Measurements from ENCODE around the gene PROSER2.
"Not testable (repeated sequence)": the region's sequence is repeated elsewhere in the genome, so short reads cannot be mapped to it uniquely, and the experiment has no call there.

PROSER2 gene

DNA sequence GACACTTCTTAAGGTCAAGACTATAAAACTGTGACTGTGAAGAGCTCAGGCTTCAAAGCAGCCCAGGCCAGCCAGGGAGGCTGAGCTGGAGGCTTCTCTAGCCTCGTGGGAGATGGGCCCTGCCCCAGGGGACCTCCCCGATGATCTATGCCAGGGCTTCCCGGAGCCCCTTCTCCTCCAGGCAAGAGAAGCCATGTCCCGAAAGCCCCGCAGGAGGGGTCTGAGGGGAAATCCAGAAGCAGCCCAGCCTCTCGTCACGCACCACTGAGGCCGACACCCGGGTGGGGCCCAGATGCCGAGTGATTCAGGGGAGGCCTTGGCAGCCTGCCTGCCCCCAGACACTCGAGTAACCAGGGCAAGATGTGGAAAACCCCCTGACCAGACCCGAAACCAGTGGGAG, 63.7 kb downstream of the PROSER2 start:
- no peak for DNase-seq

DNA sequence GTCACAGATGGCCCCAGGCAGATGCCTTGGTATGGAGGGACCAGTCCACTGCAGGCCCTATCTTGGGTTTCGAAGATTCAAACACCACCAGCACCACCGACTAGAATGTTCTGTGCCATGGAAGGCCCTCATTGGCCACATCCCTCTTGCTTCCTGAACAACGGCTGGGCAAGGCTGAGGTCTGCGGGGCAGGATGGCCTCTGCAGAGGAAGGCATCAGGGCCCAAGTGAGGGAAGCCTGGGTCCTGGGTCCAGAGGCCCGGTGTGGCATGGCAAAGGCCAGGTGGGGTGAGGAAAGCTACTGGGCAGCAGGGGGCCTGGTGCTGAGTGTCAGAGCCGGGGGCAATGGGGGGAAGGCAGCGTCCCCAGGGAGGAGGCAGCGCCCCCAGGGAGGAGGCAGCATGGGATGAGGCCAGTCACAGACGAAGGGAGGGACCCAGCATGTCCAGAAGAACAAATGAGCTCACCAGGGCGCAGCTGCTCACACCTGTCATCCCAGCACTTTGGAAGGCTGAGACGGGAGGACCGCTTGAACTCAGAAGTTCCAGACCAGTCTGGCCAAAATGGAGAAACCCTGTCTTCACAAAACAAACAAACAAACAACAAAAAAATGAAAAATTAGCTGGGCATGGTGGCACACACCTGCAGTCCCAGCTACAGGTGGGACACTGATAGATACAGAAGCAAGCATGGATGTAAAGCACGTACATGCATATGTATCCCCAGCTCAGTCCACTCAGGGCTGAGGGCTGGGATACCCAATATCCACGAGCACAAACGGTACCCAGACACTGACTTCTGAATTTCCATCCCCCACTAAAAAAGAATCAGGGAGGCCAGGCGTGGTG, 64.4 kb downstream of the PROSER2 start:
- no peak for DNase-seq

DNA sequence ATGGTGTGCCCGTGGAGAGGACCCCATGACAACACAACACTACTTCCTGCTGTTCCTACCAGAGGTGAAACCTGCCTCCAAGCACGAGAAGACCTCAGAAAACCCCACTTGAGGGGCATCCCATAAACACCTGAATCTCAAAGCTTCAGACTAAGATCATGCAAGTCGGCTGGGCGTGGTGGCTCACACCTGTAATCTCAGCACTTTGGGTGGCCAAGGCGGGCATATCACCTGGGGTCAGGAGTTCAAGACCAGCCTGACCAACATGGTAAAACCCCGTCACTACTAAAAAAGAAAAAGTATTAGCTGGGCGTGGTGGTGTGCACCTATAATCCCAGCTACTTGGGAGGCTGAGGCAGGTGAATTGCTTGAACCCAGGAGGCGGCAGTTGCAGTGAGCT, 66.1 kb downstream of the PROSER2 start:
- DNase-seq = not testable (repeated sequence)

DNA sequence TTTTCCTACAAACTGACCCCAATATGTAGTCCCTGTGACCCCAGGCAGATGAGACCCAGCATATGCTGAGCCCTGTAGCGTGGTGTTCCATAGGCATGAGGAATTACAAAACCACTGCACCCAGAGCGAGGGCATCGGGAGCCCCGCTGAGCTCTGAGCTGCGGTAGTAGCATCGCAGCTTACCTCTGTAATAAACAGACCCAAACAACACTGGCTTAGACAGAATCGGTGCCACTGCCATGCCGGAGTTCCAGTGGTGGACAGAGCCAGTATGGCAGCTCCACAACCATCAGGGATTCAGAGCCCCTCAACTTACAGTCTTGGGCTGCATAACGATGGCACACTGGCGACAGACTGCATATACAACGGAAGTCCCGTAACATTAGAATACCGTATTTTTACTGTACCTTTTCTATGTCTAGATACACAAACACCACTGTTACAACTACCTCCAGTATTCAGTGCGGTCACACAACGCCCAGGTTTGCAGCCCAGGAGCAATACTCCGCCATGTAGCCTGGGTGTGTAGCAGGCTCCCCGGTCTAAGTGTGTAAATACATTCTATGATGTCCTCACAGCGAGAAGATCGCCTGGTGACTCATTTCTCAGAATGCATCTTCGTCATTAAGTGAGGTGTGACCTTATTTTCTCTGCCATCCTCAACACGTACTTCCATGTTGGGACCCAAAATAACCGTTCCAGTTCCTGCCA, 68.8 kb downstream of the PROSER2 start:
- DNase-seq = no peak

DNA sequence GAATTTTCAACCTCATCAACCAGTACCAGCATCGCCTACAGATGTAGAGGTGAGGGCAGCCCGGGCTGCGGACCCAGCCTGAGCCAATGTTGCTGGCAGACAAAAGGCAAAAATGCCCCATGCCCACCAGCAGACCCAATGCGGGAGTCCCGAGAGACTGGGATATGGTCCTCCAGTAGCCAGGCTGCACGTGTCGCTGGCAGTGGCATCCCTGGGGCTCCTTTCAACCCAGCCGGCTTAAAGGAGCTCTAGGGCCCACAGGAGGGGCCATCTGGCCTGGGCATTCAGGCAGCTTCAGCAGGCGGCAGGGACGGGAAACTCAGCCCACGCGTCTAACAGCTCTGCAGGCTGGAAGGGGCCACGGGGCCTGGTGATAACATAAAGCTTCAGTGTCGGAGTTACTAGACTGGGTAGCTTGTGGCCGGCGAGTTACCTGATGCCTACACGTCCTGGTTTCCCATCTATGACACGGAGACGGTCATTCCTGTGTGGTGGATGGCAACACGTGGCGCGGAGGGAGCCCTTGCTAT, 70.7 kb downstream of the PROSER2 start:
- no peak for DNase-seq

DNA sequence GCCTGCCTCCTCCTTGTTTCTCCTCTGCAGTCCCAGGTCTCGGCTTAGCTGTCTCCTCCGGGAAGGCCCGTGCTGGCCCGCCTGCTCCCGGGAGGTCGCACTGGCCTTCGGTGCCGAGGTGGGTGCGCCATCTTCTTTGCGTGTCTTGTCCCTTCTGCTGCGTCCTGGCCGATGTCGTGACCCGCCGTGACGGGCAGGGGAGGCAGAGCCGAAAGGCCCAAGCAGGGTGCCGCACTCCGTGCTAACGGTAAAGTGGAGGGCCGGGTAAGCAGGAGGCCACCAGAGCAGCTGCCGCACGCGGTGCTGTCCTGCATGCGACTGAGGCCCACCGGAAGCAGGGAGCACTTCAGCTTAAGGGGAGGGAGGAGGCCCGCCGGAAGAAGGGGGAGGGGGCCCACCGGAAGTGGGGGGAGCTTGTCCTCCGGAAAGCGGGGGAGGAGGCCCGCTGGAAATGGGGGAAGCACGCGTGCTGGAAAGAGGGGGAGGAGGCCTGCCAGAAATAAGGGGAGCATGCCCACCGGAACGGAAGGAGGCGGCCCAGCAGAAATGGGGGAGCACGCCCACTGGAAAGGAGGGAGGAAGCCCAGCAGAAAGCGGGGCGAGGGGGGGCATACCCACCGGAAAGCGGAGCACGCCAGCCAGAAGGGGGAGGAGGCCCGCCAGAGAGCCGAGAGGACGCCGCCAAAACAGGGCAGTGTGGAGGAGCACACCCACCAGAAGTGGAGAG, 71.4 kb downstream of the PROSER2 start:
- no peak for DNase-seq

DNA sequence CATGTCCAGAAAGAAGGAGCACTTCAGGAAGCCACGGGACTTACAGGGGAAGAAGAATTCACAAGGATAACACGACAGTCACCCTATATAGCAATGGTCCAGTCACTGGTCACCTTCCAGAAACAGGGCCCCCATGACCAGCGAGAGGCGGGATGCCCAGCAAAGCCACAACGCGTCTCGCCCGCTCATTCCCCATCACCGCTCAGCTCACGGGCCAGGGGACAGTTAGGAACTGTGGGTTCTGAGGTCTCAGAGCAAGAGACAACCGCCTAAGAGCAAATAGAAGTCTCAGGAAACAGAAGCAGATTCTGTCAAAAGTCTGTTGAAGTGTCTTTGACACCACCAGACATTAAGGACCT, 71.9 kb downstream of the PROSER2 start:
- no peak for DNase-seq

DNA sequence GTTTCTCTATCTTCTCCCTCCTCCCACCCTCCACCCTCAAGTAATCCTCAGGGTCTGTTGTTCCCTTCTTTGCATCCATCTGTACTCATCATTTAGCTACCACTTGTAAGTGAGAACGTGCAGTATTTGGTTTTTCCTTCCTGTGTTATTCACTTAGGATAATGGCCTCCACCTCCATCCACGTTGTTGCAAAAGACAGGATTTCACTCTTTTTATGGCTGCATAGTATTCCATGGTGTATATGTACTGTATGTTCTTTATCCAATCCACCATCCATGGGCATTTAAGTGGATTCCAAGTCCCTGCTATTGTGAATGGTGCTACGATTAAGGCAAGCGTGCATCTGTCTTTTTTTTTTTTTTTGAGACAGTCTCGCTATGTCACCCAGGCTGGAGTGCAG, 72.4 kb downstream of the PROSER2 start:
- no peak for DNase-seq

DNA sequence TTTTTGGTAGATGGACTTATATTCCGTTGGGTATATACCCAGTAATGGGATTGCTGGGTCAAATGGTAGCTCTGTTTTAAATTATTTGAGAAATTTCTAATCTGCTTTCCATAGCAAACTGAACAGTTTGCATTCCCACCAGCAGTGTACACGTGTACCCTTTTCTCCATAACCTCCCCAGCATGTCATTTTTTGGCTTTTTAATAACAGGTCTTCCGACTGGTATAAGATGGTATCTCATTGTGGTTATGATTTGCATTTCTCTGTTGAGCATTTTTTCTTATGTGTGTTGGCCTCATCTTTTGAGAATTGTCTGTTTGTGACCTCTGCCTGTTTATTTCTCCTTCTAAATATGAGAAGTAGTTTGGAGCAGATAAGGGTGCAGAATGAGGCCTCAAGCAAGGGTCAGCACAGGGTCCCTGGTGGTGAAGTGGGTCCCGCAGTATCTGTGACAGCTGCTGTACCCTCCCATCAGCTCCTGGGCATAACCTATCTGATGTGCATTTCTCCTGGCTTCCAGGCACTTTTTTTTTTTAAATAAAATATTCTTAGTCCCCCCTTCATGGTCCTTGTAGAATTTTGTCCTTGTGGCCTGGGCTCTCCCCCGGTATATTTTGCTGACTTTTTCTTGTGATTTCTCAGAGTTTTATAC, 73.5 kb downstream of the PROSER2 start:
- no peak for DNase-seq

DNA sequence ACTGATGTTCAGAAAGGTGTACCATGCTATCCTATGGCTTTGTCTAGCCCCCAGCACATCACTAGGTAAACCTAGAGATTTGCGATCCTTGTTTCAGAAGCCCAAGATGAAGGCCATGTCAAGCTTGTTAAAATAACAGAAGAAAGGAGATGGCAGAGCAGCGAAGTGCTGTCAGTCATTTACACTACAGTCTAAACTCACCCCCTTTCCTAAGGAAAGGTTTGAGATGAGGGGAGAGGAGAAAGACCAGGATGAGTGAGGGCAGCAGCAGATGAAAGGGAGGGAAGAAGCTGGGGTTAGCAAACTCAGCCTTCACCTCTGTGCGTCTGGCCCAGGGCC, 74.8 kb downstream of the PROSER2 start:
- no peak for DNase-seq

DNA sequence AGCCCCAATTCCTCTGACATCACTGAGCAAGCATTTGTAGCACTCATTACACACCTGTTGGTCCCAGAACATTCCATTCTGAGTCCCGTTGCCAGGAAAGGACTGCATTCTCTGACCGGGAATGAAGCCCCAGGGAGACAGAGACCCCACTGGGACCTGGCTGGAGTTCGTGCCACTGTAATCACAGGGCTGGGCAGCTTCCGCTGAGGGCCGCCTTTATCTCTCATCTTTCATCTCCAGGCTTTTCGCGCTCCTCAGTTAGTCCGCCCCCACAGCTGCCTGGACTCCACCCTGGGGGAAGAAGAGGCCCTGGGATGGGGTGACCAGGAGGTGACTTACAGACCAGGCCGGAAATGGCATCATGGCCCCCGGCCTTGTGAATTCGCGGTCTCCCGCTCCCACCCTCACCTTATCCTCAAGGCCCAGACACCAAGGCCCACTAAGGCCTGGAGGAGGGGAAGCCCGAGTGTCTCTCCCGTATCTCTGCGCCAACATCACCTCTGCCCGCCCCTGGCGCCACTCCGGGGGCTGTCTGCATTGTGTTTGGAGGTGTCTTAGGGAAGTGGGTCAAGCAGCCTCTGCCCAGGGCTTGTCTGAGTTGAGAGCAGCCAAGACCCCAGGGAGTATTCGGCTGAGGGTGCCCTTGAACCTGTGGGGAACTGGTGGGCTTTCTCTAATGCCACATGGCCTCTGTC, 75.4 kb downstream of the PROSER2 start:
- DNase-seq = no peak

DNA sequence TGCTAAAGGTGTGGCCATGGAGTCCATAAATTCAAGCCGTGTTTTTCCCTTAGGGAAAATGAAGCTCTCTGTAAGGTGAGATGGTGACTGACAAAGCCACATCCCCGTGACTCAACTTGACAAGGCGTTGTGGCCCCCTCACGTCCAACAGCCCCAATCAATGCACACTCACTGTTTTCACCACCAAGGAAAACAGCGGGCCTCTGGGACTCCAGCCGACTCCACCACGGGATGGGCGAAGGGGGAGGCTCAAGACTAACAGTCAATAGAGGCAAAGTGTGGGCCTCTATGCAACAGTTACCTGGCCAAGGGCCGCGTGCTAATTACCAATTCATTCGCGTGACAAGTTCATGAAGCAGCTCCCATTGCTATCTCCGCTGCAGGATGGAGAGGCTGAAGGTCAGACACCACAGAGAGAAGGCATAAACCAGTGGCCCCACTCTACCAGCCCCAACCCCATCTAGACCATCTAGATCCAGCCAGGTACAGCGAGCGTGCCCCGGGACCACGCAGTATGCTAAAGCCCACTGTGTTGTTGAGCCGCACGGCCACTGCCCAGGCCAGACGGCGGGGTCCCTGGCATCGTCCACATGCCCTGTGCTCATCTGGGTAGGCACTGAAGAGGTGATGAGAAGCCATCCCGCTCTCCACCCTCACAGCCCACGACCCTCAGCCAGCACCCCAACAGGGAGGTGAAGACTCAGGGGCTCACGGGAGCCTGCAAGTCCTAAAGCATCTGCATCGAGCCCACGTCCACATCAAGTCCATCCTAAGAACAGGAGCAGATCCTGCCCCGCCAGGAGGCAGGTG, 76.1 kb downstream of the PROSER2 start:
- DNase-seq = no peak

DNA sequence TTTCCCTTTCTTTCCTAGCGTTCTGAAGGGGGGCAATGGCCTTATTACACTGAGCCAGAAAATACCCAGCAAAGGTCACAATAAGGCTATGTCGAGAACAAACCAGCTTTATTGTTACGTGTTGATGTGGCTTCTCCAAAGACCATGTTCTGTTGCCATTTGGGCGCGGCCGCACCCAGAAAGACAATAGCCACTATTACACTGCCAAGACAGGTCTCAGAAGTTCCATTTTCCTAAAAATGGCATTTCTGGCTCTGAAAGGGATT, 77.8 kb downstream of the PROSER2 start:
- no peak for DNase-seq

DNA sequence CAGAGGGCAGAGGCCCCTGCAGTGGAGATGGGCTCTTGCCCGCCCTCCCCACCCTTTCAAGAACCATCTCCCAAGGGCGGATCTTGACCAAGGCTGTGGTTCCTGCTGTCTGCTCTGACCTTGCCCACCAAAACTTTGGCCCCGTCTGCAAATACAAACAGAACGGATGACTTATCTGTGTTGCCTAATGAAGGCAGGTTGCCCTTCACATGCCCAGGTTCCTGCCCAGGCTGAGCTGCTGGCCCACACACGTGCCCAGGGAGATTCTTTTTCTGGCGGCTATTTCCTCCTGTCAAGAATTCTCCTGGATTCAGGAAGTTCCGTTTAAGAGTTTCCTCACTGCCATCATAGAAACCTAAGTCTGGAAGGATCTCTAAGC, 78.3 kb downstream of the PROSER2 start:
- no peak for DNase-seq

DNA sequence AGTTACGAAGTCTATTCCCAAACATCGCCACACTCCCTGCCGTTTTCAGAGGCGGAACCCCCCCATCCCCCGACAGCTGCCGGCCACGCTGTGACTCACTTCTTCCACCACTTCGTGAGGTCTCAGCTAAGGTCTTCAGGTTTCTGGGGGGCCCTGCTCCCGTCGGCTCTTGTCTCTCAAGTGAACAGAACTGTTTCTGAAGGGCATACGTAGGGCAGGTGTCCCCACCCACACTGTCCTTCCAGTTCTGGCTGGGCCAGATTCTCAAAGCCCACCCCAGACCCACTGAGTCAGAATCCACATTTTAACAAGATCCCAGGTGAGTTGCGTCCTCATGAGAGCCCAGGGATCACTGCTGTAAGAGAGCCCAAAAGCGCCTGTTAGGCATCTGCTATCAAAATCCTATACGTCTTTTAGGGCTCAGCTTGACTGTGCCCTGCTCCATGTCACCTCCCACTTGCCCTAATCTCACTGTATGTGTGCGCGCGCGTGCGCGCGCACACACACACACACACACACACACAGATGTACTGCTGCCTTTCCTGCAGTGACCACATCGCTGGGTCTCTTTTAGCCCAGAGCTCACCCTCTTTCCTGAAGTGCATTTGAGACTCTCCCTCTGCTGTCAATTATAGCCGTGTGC, 78.8 kb downstream of the PROSER2 start:
- no peak for DNase-seq

DNA sequence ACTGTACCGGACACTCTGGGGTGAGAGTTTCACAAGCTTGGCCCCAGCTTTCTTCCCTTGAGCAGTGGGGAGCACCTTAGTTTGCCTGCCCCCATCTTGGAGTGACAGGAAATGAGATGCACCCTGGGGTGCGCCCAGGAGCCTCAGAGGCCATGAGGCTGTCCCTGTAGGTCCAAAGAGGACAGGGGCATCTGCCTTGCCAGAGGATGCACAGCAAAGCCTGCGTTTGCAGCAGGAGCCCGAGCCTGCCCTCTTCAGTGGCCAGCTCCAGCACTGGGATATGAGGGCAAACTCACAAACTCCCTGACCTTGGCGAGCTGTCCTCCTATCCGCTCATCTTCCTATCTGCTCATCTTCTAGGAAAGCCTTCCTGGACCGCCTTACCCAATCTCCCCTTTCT, 79.5 kb downstream of the PROSER2 start:
- DNase-seq = no peak

DNA sequence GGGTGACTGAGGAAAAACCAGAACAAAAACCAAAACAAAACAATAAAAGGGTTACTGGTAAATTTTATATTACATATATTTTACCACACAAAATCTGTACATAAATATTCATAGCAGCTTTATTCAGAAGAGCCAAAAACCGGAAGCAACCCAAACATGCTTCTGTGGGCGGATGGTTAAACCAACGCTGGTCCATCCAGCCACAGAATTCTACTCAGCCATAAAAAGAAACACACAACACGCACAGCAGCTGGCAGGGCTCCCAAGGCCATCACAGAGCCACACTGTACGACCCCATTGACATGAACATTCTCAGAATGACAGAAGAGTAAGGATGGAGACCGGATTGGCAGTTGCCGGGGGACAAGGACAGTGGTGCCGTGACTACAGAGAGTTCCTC, 83.6 kb downstream of the PROSER2 start:
- no peak for DNase-seq

DNA sequence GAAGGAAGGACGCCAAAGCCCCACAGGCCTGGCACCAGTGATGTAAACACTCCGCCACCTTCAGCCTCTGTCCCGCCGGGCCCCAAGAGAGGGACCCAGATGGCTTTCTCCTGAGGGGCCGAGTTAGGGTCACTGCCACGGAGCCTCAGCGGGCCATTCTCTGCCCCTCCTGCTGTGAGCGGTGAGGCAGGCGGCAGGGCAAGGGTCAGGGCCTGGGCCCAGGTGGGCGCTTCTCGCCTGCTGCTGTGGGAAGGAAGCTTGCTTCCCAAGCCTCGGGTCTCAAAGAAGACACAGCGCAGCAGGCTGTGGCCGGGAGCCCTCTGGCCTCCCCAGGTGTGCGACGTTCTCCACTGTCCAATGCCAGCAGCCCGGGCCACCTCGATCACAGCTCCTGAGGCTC, 84.8 kb downstream of the PROSER2 start:
- no peak for DNase-seq

DNA sequence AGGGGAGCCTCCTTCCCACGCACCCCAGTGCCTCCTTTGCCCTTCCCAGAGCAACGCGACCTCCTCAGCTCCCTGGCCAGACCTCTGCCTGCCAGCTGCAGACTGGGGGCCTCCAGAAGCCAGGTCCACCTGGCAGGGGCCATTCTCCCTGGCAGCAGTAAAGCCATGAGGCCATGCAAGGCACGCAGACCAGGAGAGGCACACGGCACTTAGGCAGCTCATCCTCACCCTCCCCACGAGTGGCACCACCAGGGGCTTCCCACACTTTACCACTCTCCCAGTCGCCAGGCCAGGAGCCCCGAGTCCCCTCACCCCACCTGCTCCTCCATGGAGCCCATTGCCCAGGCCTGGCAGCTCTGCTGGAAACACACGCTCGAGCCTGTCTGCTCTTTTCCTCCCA, 85.4 kb downstream of the PROSER2 start:
- no peak for DNase-seq

DNA sequence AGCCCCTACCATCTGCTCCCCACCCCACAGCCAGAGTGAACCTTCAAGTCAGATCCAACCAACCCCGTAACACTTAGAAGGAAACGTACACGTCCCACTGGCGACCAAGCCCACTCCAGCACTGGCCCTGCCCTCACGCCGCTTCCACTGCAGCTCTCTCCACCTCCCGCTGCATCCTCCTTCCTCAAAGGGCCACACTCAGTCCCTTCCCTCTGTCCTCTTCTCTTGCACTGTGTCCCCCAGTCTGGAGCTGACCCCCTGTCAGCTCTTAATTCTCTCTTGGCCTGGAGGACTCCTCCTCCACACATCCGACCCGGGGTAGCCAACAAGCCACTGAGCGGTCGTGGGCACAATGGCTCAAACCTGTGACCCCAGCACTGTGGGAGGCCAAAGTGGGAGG, 85.8 kb downstream of the PROSER2 start:
- DNase-seq = no peak

DNA sequence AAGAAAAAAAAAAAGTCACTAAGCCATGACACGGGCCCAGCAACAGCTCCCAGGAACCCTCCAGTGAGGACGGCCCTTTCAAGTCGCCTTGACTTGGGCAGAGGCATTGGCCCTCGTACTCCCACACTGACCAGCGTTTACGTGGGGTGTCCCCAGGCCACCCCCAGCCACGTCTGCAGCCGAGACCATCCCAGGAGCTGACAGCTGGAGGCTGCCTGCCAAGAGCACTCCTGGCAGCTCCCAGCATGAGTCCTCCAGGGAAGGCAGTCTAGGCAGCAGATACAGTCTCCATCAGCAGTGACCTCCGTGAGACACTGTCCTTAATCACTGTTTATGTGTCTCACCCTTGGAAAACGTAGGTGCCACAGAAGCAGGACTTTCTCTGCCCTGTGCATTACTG, 86.5 kb downstream of the PROSER2 start:
- DNase-seq = no peak

DNA sequence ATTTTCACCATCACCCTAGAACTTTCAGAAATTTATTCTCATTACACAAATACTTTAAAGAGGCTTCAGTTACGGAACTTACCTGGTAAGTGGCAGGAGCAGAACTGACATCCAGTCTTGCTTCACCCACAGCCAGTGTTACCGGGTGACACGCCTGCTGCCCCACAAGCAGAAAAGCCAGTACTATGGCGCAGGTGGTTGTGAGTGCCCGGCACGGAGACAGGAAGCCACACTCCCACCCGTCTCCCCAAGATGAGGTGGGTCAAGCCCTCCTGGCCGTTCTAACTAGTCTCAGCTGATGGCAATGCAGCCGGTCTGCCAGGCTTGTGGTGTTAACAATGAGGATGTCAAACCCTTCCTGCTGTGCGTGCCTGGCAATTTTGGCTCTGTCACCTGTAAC, 86.9 kb downstream of the PROSER2 start:
- DNase-seq = no peak
